Vagina (tissue), 2 donors: Measurements from ENCODE around the gene SPTA1.

Experiments
- POLR2AphosphoS5 ChIP-seq, 2 donors: sonication (generic); formaldehyde crosslinking; IDR thresholded peaks; one replicate each; pipeline ENCODE4 v1.9.0; 2017; ENCODE audit warnings: antibody characterized with exemption in 2 of 2, mild to moderate bottlenecking in 2 of 2, low read depth in 1 of 2; ENCODE audit not compliant: insufficient read depth in 1 of 2
- TF ChIP-seq, protein P1 (sequence below), 3 experiments: fragments of 450-650 bp in 2 of 3; fragments of 200-600 bp in 1 of 3; sonication (generic) in 1 of 3; IDR thresholded peaks; one replicate each; pipeline ENCODE4 v1.5.1; 2017 to 2019; ENCODE audit warnings: antibody characterized with exemption in 3 of 3, mild to moderate bottlenecking in 2 of 3, moderate library complexity in 2 of 3

DNA sequence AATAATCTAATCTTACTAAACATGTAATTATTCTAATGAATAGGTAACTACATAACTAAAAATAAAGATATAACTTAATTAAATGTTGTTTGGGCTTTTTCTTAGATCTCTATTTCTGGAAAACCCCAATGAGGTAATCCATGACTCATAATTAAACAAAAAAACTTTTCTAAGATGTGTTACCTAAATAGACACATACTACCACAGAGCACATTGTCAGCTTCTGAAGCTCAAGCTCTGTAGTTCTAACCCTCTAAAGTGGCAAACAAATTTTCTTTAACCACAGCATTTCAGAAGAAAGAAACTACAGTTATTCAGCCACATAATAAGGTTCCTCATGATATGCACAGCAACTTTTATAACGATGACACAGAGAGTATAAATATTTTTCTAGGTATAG is 29.8 kb upstream of the SPTA1 start:
- TF ChIP-seq, protein P1, sequence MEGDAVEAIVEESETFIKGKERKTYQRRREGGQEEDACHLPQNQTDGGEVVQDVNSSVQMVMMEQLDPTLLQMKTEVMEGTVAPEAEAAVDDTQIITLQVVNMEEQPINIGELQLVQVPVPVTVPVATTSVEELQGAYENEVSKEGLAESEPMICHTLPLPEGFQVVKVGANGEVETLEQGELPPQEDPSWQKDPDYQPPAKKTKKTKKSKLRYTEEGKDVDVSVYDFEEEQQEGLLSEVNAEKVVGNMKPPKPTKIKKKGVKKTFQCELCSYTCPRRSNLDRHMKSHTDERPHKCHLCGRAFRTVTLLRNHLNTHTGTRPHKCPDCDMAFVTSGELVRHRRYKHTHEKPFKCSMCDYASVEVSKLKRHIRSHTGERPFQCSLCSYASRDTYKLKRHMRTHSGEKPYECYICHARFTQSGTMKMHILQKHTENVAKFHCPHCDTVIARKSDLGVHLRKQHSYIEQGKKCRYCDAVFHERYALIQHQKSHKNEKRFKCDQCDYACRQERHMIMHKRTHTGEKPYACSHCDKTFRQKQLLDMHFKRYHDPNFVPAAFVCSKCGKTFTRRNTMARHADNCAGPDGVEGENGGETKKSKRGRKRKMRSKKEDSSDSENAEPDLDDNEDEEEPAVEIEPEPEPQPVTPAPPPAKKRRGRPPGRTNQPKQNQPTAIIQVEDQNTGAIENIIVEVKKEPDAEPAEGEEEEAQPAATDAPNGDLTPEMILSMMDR (IDR thresholded peaks at IDR 0.05), result no peak
- no peak for TF ChIP-seq POLR2AphosphoS5 (IDR thresholded peaks at IDR 0.05; ENCODE audit: insufficient read depth in 1 of 2, low read depth in 1 of 2)
